Cortex of kidney (tissue), 1 donor: ENCODE results near the gene DEFB132.

ENCODE experiments used
- DNase-seq: peaks from one replicate; lab custom pipeline; 2025; lab: John Stamatoyannopoulos, UW

DEFB132 gene

DNA sequence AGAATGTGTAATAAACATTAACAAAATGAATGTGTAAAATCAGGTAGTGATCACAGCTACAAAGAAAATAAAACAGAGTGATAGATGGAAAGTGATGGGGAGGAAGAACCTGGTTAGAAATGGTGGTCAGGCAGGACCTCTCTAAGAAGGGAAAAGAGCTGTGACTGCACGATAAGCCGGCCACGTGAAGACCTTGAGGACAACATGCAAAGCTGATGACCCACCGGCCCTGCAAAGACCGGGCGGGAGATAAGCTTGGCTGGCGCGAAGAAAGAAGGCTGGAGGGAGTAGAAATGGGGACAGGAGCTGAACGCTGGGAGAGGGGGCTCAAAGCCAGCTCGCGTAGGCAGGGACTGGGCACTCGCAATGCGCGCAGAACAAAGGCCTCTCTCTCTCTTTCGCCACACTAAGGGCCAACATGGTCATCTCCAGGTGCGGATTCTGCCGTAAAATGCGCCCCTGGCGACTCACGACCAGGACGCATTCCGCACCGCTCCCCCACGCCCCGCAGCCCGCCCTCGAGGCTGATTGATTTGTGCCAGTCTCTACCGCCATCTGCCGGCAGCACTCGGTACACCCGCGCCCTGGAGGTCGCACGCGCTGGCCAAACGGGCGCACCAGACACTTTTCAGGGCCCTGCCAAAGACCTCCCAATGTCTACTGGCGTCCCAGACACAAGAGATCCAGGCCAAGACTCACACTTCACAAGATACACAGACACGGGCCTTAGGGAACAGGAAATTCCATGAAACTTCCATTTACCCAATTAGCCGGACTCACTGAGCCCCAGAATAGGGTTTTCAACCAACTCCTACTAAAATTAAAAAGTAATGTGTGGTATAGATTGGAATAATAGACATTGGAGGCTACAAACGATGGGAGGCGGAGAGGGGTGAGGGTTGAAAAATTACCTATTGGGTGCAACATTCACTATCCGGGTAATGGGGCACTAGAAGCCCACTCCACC, 9.4 kb downstream of the DEFB132 start:
- DNase-seq = no peak

DNA sequence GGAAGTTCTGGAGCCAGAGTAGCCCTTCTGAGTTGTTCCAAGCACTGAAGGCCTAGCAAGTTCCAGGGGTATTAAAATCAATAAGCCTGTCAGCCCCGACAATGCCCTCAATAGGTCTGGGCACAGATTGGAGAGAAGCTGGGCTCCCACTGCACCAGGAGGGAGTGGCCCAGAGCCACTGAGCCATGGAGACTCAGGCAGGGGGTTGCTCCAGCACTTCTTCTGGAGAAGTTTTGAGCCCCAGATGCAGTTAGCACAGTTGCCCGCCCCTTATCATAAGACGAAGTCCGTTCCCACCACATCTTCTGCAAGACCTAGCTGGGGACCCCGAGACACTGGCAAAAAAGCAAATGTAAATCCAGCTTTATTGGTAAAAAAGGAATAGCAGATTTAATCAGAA, 13.0 kb downstream of the DEFB132 start:
- DNase-seq = no peak

DNA sequence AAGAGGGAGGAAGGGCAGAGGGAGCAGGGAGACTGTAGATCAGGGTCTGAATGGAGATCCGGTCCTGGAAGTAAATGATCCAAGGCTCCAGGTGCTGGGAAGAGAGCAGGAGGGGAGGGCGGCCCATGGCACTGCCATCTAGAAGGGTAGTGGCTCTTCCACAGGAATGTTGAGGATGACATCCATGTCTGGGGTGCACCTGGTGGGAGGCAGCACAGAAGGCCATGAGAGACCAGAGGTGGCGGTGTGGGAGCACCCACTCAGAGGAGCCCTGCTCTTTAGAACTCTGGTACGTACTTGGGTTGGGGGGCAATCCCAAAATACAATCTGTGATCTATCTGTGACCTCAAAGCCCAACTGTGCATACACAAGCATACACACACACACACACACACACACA, 13.5 kb downstream of the DEFB132 start:
- DNase-seq = no peak

DNA sequence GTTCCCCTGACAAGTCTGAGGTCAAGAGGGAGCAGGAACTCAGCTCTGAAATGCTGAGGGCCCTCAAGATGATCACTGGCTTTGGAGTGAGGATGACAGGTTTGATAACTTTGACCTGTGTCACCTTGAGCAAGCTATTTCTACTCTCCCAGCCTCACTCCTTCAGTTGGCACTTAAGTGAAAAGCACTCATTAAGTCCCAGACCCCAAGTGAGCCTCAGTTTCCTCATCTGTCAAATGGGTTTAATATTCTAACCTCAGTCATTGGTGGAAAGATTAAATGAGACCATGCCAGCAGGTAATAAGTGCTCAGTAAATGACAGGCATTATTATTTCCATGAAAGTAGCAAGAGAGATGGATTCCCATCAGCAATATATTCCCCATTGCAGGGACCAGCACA, 14.0 kb downstream of the DEFB132 start:
- no peak for DNase-seq

DNA sequence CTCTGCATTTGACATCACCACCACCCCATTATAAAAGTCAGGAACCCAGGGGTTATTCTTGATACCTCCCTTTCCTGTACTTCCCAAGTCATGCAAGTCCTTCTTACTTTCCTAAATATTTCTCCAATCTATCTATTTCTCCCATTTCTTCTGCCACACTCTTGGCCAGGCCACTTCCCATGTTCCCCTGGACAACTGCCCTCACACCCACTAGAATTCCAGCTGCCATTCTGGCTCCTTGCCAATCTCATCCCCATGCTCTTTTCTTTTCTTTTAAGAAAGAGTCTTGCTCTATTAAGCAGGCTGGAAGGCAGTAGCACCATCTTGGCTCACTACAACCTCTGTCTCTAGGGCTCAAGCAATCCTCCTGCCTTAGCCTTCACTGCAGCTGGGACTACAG, 15.2 kb downstream of the DEFB132 start:
- DNase-seq = no peak

DNA sequence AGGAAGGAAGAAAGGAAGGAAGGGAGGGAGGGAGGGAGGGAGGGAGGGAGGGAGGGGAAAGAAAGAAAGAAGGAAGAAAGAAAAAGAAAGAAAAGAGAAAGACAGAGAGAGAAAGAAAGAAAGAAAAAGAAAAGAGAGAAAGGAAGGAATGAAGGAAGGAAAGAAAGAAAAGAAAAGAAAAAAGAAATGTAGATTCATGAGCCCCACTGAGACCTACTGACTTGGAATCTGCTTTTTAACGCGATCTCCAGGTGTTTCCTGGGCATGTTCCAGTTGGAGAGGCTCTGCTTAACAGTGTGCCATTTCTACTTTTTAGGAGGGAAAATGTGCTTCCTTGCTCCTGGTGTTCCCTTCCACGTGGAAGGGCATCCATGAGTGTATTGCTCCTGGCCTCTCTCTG, 16.4 kb downstream of the DEFB132 start:
- no peak for DNase-seq

DNA sequence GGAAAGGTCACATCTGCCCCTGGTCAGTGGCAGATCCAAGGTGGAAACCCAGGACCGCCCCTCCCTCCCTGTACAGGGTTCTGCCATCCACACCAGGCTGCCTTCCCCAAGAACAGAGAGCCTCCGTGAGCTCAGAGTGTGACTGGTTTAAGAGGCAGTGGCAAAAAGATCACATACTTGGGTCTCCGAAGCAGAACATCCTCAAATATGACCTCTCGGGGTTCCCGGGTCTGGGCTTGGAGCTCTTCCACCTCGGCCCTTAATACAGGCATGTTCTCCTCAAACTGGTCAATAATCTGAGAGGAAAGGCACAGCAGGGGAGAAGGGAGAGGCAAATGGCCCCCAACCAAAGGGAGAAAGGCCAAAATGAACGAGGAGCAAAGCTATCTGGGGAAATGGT, 18.3 kb downstream of the DEFB132 start:
- DNase-seq = no peak

DNA sequence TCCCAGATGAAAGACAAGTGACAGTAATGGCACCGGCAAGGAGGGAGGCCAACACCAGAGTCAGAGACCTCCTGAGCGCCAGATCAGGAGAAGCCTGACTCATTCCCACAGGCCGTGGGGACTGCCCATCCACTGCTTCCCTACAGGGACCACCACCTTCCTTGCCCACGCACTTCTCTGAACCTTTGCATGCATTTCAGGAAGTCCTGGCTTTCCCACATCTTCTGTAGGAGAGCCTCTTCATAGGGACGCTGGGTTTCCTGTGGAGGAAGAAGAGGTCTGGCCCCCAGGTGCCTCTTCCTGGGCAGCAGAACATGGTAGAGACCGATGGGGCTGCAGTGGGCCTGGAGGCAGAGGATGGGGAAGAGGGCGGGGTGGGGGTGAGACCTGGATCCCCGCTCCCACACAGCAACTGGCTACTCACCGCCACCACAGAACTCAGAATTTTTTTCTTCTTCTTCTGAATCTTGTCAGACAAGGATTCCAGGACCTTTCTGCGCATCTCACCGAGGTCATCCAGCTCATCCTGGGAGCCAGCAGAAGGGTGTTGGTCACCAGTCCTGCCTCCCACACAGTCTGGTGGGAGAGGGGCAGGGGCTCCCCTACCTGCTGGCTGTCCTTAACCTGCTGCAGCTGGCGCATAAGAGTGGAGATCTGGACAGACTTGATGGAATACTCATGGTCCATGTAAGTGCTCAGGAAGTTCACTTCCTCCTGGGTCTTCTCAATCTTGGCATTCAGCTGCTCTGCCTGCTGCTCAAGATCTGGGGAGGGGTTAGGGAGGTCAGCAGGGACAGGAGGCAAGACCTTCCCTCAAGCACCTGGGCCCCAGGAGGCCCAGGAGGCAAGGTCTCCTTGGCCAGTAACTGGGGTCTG, 19.3 kb downstream of the DEFB132 start:
- no peak for DNase-seq

DNA sequence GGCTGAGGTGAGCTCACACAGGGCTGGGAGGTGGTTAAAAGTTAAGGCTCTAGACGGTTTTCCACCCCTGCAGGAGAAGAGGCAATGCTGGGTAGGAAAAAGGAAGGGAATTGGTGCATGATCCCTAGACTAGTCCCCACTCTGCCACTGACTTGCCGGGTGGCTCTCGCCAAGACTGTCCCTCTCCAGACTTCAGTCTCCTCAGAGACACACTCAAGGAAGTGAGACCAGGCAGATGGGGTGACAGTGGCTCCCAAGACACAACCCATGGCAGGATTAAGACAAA, 19.9 kb downstream of the DEFB132 start:
- DNase-seq = no peak

DNA sequence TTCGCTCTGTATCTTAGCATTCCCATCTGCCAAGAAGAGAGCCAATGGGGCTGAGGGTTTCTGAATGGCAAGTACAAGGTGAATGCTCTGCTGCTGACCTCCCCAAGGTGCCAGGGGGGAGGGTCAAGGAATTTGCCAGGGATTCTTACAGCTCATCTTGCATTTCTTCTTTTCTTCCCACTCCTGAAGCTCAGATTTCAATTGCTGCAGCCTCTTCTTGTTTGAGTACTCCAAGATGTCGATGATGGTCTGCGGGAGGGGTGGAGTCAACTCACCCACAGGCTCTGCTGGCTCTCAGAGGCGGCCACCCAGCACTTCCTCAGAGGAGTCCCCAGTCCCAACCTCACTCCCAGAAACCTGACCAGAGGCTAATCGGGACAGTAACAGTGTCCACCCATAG, 20.7 kb downstream of the DEFB132 start:
- DNase-seq = no peak

DNA sequence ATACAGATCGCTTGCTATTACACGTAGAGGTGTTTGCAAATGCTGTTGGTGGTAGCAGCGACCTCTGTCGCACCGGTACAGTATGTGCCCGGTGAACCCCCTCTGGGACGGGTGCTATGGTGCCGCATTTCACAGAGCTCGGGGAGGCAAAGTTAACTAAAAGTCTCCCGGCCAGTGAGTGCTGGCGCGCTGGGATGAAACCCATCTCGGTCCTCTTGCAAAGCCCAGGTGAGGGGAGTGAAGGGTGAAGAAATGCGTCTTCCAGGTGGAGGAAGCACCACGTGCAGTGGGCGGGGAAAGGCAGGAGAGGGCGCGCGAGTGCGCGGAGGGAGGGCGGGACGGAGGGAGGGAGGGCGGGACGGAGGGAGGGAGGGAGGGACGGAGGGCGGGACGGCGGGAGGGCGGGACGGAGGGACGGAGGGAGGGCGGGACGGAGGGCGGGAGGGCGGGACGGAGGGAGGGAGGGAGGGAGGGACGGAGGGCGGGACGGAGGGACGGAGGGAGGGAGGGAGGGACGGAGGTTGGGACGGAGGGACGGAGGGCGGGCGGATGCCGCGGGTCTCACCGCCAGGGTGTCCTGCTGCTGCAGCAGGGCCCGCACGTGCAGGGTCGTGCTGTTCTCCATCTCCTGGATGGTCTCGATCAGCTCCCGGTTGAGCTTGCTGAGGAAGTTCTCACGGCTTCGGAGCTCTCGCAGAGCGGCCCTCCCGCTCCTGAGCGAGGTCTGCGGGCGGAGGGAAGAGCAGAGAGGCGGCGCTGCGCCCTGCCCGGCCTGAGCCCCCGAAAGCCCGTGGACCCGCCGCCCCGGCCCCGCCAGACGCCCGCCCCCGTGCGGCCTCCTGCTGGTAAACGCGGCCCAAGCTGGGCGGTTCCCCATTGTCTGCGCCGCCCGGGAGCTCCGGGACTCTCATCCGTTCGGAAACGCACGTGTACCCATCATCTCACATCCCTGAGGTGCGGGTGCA, 21.4 kb downstream of the DEFB132 start:
- no peak for DNase-seq

DNA sequence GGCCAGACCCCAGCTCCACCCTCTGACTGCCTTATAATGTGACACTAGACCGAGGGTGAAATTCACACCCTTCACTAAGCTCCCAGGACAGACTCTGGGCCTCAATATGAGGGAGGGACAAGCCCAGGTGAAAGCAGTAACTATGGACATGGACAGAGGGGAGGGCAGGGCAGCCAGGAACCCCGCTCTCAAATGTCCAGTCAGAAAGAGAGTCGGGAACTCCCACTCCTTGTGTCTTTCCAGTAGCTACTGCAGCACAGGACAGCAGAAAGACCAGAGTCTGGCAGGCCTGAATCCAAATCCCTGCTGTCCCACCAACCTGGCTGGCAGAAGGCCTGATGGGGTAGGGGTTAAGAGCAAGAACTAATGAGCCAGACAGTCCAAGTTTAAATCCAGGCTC, 26.6 kb downstream of the DEFB132 start:
- no peak for DNase-seq

DNA sequence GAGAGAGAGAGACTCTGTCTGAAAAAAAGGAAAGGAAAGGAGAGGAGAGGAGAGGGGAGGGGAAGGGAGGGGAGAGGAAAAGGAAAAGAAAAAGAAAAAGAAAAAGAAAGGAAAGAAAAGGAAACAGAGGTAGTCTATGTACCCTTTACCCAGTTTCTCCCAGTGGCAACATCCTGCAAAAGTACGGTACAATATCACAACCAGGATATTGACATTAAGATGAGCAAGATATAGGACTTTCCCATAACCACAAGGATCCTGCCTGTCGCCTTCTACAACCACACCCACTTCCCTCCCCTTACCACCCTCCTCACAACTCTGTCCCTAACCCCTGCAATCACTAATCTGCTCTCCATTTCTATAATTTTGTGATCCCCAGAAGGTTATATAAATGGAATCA, 29.0 kb downstream of the DEFB132 start:
- no peak for DNase-seq

DNA sequence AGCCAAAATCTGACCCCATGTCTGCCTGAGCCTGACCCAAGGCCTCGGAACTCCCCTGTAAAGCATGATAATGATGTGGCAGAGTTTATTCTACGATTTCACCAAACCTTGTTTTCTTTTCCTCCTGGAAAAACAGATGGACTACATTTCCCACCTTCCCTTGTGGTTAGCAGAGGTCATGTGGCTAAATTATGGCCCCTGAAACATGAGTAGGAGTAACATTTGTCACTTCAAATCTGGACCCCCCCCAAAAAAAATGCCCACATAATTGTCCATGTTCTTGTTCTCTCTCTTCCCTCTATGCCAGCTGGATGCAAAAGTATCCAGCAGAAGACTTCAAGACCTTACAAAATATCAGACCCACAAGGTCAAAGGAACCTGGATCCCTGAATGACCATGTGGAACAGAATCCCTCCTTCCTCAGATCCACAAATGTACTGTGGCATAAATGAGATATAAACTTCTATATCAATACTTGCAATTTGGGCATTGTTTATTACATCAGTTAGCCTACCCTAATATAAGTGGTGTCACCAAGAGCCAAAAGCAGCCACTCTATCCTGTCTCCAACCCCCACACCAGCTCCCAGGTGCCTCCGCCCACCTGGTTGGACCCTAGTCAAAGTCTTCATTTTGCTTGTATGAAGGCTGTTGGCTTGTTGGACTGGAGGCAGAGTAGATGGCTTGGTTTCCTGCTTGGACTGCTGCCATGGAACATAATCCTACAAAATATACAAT, 31.6 kb downstream of the DEFB132 start:
- no peak for DNase-seq

DNA sequence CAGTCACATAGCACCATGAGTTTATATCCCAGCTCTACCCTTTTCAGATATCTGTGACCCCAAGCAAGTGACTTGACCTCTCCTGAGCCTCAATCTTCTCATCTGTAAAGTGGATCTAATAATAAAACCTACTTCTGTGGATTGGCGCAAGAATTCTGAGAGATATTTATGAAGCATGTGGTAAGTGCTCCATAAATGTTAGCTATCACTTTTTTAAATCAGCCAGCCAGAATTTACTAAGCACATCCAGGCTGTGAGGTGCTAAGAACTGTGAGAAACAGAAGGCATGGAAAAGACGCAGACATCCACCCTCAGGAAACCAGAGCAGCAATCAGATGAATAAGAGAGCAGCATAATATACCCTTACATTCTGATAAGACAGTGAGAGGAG, 32.2 kb downstream of the DEFB132 start:
- DNase-seq = no peak

DNA sequence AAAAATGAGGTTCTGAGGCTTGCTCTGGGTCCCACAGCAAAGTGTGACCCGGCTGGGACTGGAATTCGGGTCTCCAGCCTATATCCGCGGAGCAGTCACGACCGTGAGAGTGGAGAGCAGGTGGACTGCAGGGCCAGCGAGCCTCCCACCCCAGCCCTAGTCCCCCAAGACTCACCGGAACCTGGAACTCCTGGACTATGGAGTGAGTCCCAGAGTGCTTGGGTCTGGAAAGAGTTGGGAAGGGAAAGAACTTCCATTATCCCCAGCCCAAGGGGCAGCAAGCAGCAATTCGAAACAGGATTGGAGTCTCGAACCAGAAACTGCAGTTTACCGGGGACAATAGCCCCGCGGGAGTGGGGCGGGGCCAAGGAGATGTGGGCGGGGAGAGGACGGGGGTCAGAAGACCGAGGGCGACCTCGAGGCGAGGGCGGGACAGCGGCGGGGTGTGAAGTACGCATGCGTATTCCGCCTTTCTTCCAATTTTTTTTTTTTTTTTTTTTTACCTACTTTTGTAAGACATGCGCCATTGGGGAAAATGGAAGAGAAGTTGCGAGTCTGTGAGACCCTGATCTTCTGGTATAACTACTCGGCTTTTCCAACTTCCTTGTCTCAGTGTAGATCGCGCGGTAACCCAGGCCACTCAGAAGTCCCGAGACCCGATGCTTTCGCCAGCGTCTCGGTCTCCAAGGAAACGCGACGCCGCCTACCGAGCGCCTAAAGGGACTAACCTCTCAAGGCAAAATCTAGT, 32.7 kb downstream of the DEFB132 start, which contains the start of gene C20orf96:
Gene C20orf96 (minus strand): TSS at position 667 of the 748 bp plus-strand sequence. CDS start 140 bp downstream, at position 527.
- DNase-seq = no peak

DNA sequence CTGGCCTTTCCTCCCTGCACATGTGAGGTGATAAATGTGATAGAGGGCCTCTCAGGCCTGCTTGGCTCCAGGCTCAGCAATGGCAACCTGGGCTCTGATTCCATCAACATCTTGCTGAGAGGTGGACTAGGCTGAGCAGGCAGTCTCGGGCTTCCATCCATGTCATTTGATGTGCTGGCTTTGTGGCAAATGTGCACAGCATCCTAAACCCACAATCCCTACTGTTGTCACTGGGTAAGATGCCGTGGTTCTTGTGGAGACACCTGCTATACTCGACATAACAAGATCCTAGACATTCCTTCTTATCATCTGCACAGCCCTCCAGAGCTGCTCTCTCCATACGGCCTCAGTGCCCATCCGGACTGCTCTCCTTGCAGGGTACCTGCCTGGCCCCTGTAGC, 37.1 kb downstream of the DEFB132 start:
- no peak for DNase-seq

DNA sequence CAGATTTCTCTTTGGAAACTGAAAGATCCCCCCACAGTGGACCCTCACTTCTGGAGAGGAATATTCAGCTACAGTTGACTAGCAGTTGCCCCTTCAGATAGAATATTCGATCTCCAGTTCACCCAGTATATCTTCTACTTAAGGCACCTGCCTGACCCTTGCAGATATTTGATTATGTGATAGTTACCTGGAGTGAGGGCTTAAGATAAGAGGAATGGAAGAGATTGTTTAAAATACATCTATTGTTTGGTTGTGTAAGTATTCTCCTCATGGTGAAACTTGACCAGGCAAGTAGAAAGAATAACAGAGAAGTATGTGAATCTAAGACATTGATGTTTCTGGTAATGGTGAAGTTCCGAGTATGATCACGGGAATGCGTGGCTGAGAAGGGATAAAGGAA, 38.3 kb downstream of the DEFB132 start:
- no peak for DNase-seq

DNA sequence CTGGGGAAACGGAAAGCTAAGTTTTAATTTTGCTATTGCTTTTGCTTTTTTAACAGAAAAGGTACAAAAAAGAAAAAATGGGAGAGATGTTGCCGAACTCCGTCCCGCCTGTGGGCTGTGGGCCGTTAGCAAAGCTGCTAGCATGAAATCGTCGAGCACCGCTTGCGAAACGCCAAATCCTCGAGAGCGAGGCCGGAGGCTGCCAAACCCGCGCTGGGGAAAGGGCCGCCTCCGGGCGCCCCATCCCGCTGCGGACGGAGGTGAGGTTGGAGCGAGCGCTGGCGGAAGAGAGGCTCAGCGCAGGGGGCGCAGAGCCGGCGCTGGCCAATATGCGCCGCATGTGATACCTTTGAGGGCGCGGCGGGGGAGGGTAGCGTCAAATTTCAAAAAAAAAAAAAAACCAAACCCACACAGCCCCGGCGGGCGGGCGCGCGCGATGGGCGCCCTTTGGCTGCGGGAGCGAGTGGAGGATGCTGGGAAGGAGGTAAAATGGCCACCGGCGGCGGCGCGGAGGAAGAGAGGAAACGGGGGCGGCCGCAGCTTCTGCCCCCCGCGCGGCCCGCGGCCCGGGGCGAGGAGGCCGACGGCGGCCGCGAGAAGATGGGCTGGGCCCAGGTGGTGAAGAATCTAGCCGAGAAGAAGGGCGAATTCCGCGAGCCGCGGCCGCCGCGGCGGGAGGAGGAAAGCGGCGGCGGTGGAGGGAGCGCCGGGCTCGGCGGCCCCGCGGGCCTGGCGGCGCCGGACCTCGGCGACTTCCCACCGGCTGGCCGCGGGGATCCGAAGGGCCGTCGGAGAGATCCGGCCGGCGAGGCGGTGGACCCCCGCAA, 39.8 kb downstream of the DEFB132 start, which contains the start of gene ZCCHC3:
Gene ZCCHC3 (plus strand): TSS at position 473 of the 827 bp plus-strand sequence. CDS start 17 bp downstream, at position 490.
- no peak for DNase-seq
